Gastrocnemius medialis (tissue), 4 donors: ENCODE data around the gene TAPBP.

Experiments used
- POLR2A ChIP-seq, 2 donors: fragments of 450-650 bp; IDR thresholded peaks; one replicate each; pipeline ENCODE4 v1.6.1; 2017; ENCODE audit warnings: antibody characterized with exemption in 2 of 2, mild to moderate bottlenecking in 2 of 2, moderate library complexity in 2 of 2
- TF ChIP-seq, protein P1 (sequence below), 5 experiments: fragments of 450-650 bp in 3 of 5; fragments of 200-600 bp in 2 of 5; sonication (generic) in 2 of 5; IDR thresholded peaks in 4 of 5; conservative IDR thresholded peaks in 1 of 5; 1 replicate in 4 of 5; 2 replicates in 1 of 5; pipeline ENCODE4 v1.5.1; 2016 to 2019; ENCODE audit warnings: antibody characterized with exemption in 5 of 5, mild to moderate bottlenecking in 3 of 5, moderate library complexity in 3 of 5

DNA sequence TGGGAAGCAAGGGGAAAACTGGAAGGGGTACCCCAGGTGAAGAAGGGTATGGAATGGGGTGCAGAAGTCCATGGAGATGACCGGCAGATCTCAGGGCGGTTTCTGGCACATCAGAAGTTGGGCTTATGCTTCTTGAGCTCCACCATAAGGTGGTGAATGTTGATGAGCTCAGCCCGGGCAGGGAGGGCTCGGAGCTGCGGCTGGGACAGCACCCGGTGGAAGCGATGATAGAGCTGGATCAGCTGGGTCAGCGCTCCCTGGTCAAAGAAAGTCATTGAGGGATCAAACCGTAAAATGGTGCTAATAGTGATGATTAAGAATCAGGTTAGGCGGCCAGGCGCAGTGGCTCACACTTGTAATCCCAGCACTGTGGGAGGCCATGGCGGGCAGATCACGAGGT lies 63.1 kb downstream of the TAPBP start:
- TF ChIP-seq, protein P1, sequence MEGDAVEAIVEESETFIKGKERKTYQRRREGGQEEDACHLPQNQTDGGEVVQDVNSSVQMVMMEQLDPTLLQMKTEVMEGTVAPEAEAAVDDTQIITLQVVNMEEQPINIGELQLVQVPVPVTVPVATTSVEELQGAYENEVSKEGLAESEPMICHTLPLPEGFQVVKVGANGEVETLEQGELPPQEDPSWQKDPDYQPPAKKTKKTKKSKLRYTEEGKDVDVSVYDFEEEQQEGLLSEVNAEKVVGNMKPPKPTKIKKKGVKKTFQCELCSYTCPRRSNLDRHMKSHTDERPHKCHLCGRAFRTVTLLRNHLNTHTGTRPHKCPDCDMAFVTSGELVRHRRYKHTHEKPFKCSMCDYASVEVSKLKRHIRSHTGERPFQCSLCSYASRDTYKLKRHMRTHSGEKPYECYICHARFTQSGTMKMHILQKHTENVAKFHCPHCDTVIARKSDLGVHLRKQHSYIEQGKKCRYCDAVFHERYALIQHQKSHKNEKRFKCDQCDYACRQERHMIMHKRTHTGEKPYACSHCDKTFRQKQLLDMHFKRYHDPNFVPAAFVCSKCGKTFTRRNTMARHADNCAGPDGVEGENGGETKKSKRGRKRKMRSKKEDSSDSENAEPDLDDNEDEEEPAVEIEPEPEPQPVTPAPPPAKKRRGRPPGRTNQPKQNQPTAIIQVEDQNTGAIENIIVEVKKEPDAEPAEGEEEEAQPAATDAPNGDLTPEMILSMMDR (IDR thresholded peaks at IDR 0.05 in 4 of 5, conservative IDR thresholded peaks at IDR 0.05 in 1 of 5) = no peak
- no peak for TF ChIP-seq POLR2A (IDR thresholded peaks at IDR 0.05)
